A549 (cell line): ENCODE data around the gene ABCC5. TPM values are rescaled to one million over a fixed set of nuclear protein-coding genes. Genes with fewer than 3 reads are reported as not detected.

Experiments
- ATAC-seq, 2 experiments: fragments of 200-7000 bp in 1 of 2; fragments of >200 bp in 1 of 2; cut with Nextera tagmentation in 1 of 2; cut with Tn5 transposase in 1 of 2; 3 replicates each; pipeline versions ENCODE4 v1.8.0 to v1.9.1; 2018 to 2020; ENCODE audit warnings: mild to moderate bottlenecking in 1 of 2, moderate library complexity in 1 of 2
- CTCF ChIA-PET: fragments of 300-600 bp; sonication (Branson Sonifier 250); formaldehyde crosslinking; extraction: SDS; loops from one replicate; lab custom pipeline; 2021; ENCODE audit warnings: antibody characterized with exemption, inconsistent platforms; lab: Yijun Ruan, JAX
- POLR2A ChIA-PET: fragments of 350-600 bp; formaldehyde crosslinking; extraction: SDS; loops from one replicate; lab custom pipeline; 2021; ENCODE audit warnings: antibody characterized with exemption, inconsistent platforms; lab: Yijun Ruan, JAX
- DNase-seq, 2 experiments: peaks; one replicate each; pipeline versions ENCODE4 v3.0.0 to v3.0.0-alpha.2; 2011 to 2016; ENCODE audit warnings: low read depth in 1 of 2, low spot score in 1 of 2
- FAIRE-seq: peaks from 2 replicates; lab custom pipeline; 2011; peaks lifted over from hg19 to GRCh38; lab: Jason Lieb, UNC
- H3K27ac ChIP-seq, 2 experiments: fragments of >200 bp; sonication (Bioruptor Twin); formaldehyde crosslinking; 3 replicates each; pipeline ENCODE4 v1.5.1; 2016 to 2017
- H3K4me1 ChIP-seq: fragments of >200 bp; sonication (Bioruptor Twin); formaldehyde crosslinking; 3 replicates; pipeline ENCODE4 v1.6.1; 2016
- H3K4me2 ChIP-seq: fragments of >200 bp; sonication (Bioruptor Twin); formaldehyde crosslinking; 3 replicates; pipeline ENCODE4 v1.6.1; 2016
- H3K4me3 ChIP-seq: fragments of >200 bp; sonication (Bioruptor Twin); formaldehyde crosslinking; 3 replicates; pipeline ENCODE4 v1.5.1; 2016
- H3K9me3 ChIP-seq: fragments of >200 bp; sonication (Bioruptor Twin); formaldehyde crosslinking; 3 replicates; pipeline ENCODE4 v1.6.1; 2016
- BHLHE40 ChIP-seq: IDR thresholded peaks from 2 replicates; pipeline ENCODE4 v1.6.1; 2012; ENCODE audit warnings: low read depth, low read length, inconsistent platforms
- CBX2 ChIP-seq: fragments of 200-600 bp; sonication (generic); IDR thresholded peaks from 2 replicates; pipeline ENCODE4 v1.6.1; 2016; ENCODE audit warnings: low read depth, mild to moderate bottlenecking, borderline replicate concordance
- CEBPB ChIP-seq, 2 experiments: fragments of >200 bp in 1 of 2; sonication (Bioruptor Twin) in 1 of 2; formaldehyde crosslinking in 1 of 2; IDR thresholded peaks; 2 replicates each; pipeline ENCODE4 v1.6.1; 2012 to 2016
- CHD2 ChIP-seq: fragments of 150-350 bp; IDR thresholded peaks from 2 replicates; pipeline ENCODE4 v1.6.1; 2014; ENCODE audit warnings: low read length; ENCODE audit not compliant: partially characterized antibody
- CHD4 ChIP-seq: fragments of 200-600 bp; sonication (generic); IDR thresholded peaks from 2 replicates; pipeline ENCODE4 v1.6.1; 2016; ENCODE audit warnings: antibody characterized with exemption, mild to moderate bottlenecking, borderline replicate concordance
- EHMT2 ChIP-seq: fragments of 200-600 bp; sonication (generic); IDR thresholded peaks from 2 replicates; pipeline ENCODE4 v1.6.1; 2016; ENCODE audit warnings: antibody characterized with exemption, low read depth, mild to moderate bottlenecking, moderate library complexity
- ESRRA ChIP-seq: fragments of 150-350 bp; IDR thresholded peaks from 2 replicates; pipeline ENCODE4 v1.6.1; 2014; ENCODE audit warnings: mild to moderate bottlenecking, low read length, borderline replicate concordance
- FOSB ChIP-seq: fragments of 250-450 bp; sonication (Bioruptor Pico); IDR thresholded peaks from 2 replicates; pipeline ENCODE4 v1.5.0; 2020; ENCODE audit warnings: mild to moderate bottlenecking, moderate library complexity
- FOSL2 ChIP-seq, 2 experiments: fragments of 450-650 bp in 1 of 2; fragments of >200 bp in 1 of 2; sonication (Bioruptor Twin) in 1 of 2; formaldehyde crosslinking; IDR thresholded peaks; 2 replicates each; pipeline versions ENCODE4 v1.5.0 to v1.6.1; 2016 to 2020; ENCODE audit warnings: mild to moderate bottlenecking in 1 of 2, moderate library complexity in 1 of 2
- FOXS1 ChIP-seq: fragments of 250-450 bp; sonication (Bioruptor Pico); IDR thresholded peaks from 2 replicates; pipeline ENCODE4 v1.5.0; 2020; ENCODE audit warnings: mild to moderate bottlenecking, moderate library complexity
- GATA3 ChIP-seq: IDR thresholded peaks from 2 replicates; pipeline ENCODE4 v1.6.1; 2012; ENCODE audit warnings: borderline replicate concordance
- HDAC2 ChIP-seq: fragments of 200-600 bp; sonication (generic); IDR thresholded peaks from 2 replicates; pipeline ENCODE4 v1.6.1; 2016
- HOXB5 ChIP-seq: fragments of 250-450 bp; sonication (Bioruptor Pico); IDR thresholded peaks from 2 replicates; pipeline ENCODE4 v1.5.0; 2020; ENCODE audit warnings: mild to moderate bottlenecking, moderate library complexity
- JUN ChIP-seq, 2 experiments: fragments of >200 bp; sonication (Bioruptor Twin); formaldehyde crosslinking; IDR thresholded peaks; 2 replicates in 1 of 2; 3 replicates in 1 of 2; pipeline ENCODE4 v1.6.1; 2016 to 2017
- KDM1A ChIP-seq: fragments of 200-600 bp; sonication (generic); IDR thresholded peaks from 2 replicates; pipeline ENCODE4 v1.6.1; 2016; ENCODE audit warnings: low read depth, mild to moderate bottlenecking
- KDM5A ChIP-seq: fragments of 200-600 bp; sonication (generic); IDR thresholded peaks from 2 replicates; pipeline ENCODE4 v1.6.1; 2016; ENCODE audit warnings: antibody characterized with exemption, mild to moderate bottlenecking
- MAZ ChIP-seq: fragments of 150-350 bp; IDR thresholded peaks from 2 replicates; pipeline ENCODE4 v1.6.1; 2014; ENCODE audit warnings: antibody characterized with exemption, low read depth, low read length, borderline replicate concordance
- NFE2L2 ChIP-seq: fragments of 150-350 bp; conservative IDR thresholded peaks from 2 replicates; pipeline ENCODE4 v1.6.1; 2014; ENCODE audit warnings: low read length
- NPAS2 ChIP-seq: fragments of 250-450 bp; sonication (Bioruptor Pico); IDR thresholded peaks from 2 replicates; pipeline ENCODE4 v1.8.0; 2022; ENCODE audit warnings: mild to moderate bottlenecking, moderate library complexity, borderline replicate concordance
- NR3C1 ChIP-seq: fragments of >200 bp; sonication (Bioruptor Twin); formaldehyde crosslinking; IDR thresholded peaks from 3 replicates; pipeline ENCODE4 v1.6.1; 2017
- POLR2AphosphoS2 ChIP-seq: conservative IDR thresholded peaks from 2 replicates; pipeline ENCODE4 v1.6.1; 2012; ENCODE audit warnings: low read length, improper control_type of control experiment, inconsistent platforms
- RAD21 ChIP-seq, 2 experiments: fragments of >200 bp in 1 of 2; sonication (Bioruptor Twin) in 1 of 2; formaldehyde crosslinking in 1 of 2; IDR thresholded peaks in 1 of 2; conservative IDR thresholded peaks in 1 of 2; 2 replicates in 1 of 2; 3 replicates in 1 of 2; pipeline ENCODE4 v1.6.1; 2012 to 2018; ENCODE audit warnings: inconsistent platforms in 1 of 2
- RARB ChIP-seq: fragments of 250-450 bp; sonication (Bioruptor Pico); IDR thresholded peaks from 2 replicates; pipeline ENCODE4 v1.8.0; 2021; ENCODE audit warnings: mild to moderate bottlenecking, moderate library complexity
- RCOR1 ChIP-seq: fragments of 150-350 bp; IDR thresholded peaks from 2 replicates; pipeline ENCODE4 v1.6.1; 2014; ENCODE audit warnings: antibody characterized with exemption, low read length, low read depth
- RFX5 ChIP-seq: fragments of 450-650 bp; IDR thresholded peaks from 2 replicates; pipeline ENCODE4 v1.7.1; 2014; ENCODE audit warnings: antibody characterized with exemption, mild to moderate bottlenecking, moderate library complexity
- SMC3 ChIP-seq: fragments of >200 bp; sonication (Bioruptor Twin); formaldehyde crosslinking; IDR thresholded peaks from 3 replicates; pipeline ENCODE4 v1.6.1; 2018; ENCODE audit warnings: inconsistent platforms
- SREBF2 ChIP-seq: fragments of 450-650 bp; IDR thresholded peaks from 2 replicates; pipeline ENCODE4 v1.6.1; 2014; ENCODE audit warnings: mild to moderate bottlenecking, moderate library complexity
- TP53 ChIP-seq: fragments of 250-450 bp; sonication (Bioruptor Pico); IDR thresholded peaks from 2 replicates; pipeline ENCODE4 v1.5.0; 2021; ENCODE audit warnings: mild to moderate bottlenecking, moderate library complexity
- ZC3H11A ChIP-seq: fragments of 450-650 bp; IDR thresholded peaks from 2 replicates; pipeline ENCODE4 v1.6.1; 2014; ENCODE audit warnings: antibody characterized with exemption, mild to moderate bottlenecking
- ZNF302 ChIP-seq: fragments of 250-450 bp; sonication (Bioruptor Pico); IDR thresholded peaks from 2 replicates; pipeline ENCODE4 v1.9.0; 2021; ENCODE audit warnings: inconsistent platforms, mild to moderate bottlenecking, moderate library complexity
- ZSCAN20 ChIP-seq: fragments of 250-450 bp; sonication (Bioruptor Pico); IDR thresholded peaks from 2 replicates; pipeline ENCODE4 v1.8.0; 2022; ENCODE audit warnings: mild to moderate bottlenecking, moderate library complexity
- WGBS: methylation state at CpG from one replicate; pipeline ENCODE4 v1.1.6; 2017; ENCODE audit errors: missing lambda C conversion rate; 5-methylcytosine and 5-hydroxymethylcytosine counted together
- polyA minus RNA-seq: library from RNA; depleted of rRNA, polyadenylated mRNA; stranded (reverse); fragments of >200 nt; gene quantifications from 2 replicates; pipeline ENCODE4 v1.2.3, GENCODE V29; 2011; rRNA and poly(A)+ RNA removed
- polyA plus RNA-seq, 4 experiments: library from polyadenylated mRNA; depleted of rRNA in 3 of 4; stranded (reverse); fragments of >200 nt; fragmentation: RNase III in 1 of 4; extraction: RNeasy Plus Mini Kit Qiagen cat#74134 plus additional on column Dnase treatment in 1 of 4; gene quantifications; 2 replicates in 3 of 4; 3 replicates in 1 of 4; pipeline ENCODE4 v1.2.3, GENCODE V29; 2011 to 2017
- TF ChIP-seq, protein P1 (sequence below): fragments of 250-450 bp; sonication (Bioruptor Pico); IDR thresholded peaks from 2 replicates; pipeline ENCODE4 v1.5.0; 2021; ENCODE audit warnings: mild to moderate bottlenecking, moderate library complexity, borderline replicate concordance
- TF ChIP-seq, protein P2 (sequence below): fragments of 200-600 bp; sonication (generic); IDR thresholded peaks from 2 replicates; pipeline ENCODE4 v1.6.1; 2016; ENCODE audit warnings: antibody characterized with exemption, mild to moderate bottlenecking, moderate library complexity
- TF ChIP-seq, protein P3 (sequence below): IDR thresholded peaks from 2 replicates; pipeline ENCODE4 v1.6.1; 2012

The ABCC5 gene
- 19.1 and 20.7 TPM in 2 replicates for polyA plus RNA-seq (2011; rRNA removed)
- 9.4 and 10.1 TPM in 2 replicates for polyA plus RNA-seq (2012; cell fraction: cytosol; rRNA removed)
- 30.4 and 44.7 TPM in 2 replicates for polyA plus RNA-seq (2012; cell fraction: nucleus; rRNA removed)
- 13.3 to 15.5 TPM (median 14.2 TPM) in 3 replicates for polyA plus RNA-seq (2017; fragmentation: RNase III; extraction: RNeasy Plus Mini Kit Qiagen cat#74134 plus additional on column Dnase treatment)
- 11.5 and 13.9 TPM in 2 replicates for polyA minus RNA-seq

DNA sequence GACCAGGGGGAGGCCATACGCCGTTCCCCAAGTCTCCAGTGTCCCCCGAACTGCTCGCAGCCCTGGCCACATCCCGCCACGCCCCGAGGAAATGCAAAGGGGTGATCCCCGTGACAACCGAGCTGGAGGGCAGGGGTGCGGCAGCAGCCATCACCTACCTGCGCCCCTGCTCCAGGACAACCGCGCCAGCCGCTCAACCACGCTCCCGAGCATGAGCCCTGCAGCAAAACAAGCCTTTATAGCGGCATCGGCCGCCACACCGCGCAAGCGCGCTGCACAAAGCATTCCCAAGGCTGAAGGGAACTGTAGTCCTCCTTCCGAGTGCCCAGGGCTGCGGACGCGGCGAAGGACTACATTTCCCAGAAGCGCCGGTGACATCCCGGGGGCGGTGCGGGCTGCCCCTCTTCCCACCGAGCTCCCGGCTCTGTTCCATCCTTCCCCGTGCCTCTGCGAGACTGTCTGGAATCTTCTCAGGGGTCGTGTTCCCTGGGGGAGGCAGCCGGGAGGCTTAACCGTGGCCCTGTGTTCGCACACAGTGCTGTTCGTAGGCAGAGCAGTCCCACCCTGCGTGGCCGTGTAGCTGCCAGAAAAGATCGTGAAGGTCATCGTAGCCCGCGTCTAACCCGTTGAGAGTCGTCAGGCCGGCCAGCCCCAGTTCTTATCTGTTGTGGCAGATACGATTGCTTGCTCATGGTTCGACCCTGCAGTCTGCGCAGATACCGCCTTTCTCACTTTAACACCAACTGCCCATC, at the start of gene ABCC5:
Gene ABCC5 (minus strand): TSS at position 213 of the 752 bp plus-strand sequence. CDS start 3,492 bp downstream, outside the sequence.
- peaks cover 9% of the 10 kb centered on the region; the same call in 2 of the 3 replicates for H3K4me1 ChIP-seq
- FAIRE-seq = no peak
- peak within 1 kb of the TSS; percentile 98 for H3K4me2 ChIP-seq
- DNase-seq = peak; percentile 86
- ChIA-PET CTCF (interaction anchor here (0.6 to 1.7 kb wide), 29 partner anchors 11 to 248 kb away, joined by 3 to 25 read pairs (median 4); partner anchors contain the start of genes HTR3C and PARL), POLR2A (interaction anchor here (0.6 to 1.0 kb wide), 2 partner anchors 24 to 93 kb away, joined by 6 read pairs; no protein-coding TSS in a partner anchor)
- ATAC-seq = peak; percentile 98 to 99
- no peaks in the 10 kb centered on the region for H3K9me3 ChIP-seq
- peak within 1 kb of the TSS; percentile 93 for H3K4me3 ChIP-seq
- H3K27ac ChIP-seq = peak within 1 kb of the TSS; percentile 89 to 98
- WGBS = 2% methylated on average over 29 of the region's 55 CpGs
- TF ChIP-seq KDM1A (no peak), NPAS2 (CRISPR knock-in tag) (no peak), RARB (no peak), EHMT2 (no peak), NR3C1 (no peak), RAD21 (conservative IDR thresholded peaks at IDR 0.05 in 1 of 2, IDR thresholded peaks at IDR 0.05 in 1 of 2) (0 out of 5 replicates have a peak, but pooled peaks of 1 of the 2 experiments have one; percentile 7), JUN (IDR thresholded peaks at IDR 0.05) (peak in 1 of 2 experiments; percentile 40; a peak in 2 of 5 replicates), TP53 (CRISPR knock-in tag) (no peak), FOXS1 (CRISPR knock-in tag) (no peak), HOXB5 (CRISPR knock-in tag) (no peak), RFX5 (no peak), ESRRA (no peak), ZC3H11A (no peak), MAZ (no peak), CBX2 (no peak), SMC3 (no peak), SREBF2 (no peak), RCOR1 (no peak), NFE2L2 (no peak), ZNF302 (CRISPR knock-in tag) (no peak), GATA3 (no peak), FOSL2 (IDR thresholded peaks at IDR 0.05) (no peak), FOSL2 (CRISPR knock-in tag; IDR thresholded peaks at IDR 0.05) (no peak), CEBPB (IDR thresholded peaks at IDR 0.05) (no peak), ZSCAN20 (CRISPR knock-in tag) (no peak), HDAC2 (no peak), CHD2 (no peak), FOSB (CRISPR knock-in tag) (no peak), POLR2AphosphoS2 (no peak), KDM5A (peak; percentile 81), CHD4 (no peak), BHLHE40 (no peak)
- TF ChIP-seq, protein P1, sequence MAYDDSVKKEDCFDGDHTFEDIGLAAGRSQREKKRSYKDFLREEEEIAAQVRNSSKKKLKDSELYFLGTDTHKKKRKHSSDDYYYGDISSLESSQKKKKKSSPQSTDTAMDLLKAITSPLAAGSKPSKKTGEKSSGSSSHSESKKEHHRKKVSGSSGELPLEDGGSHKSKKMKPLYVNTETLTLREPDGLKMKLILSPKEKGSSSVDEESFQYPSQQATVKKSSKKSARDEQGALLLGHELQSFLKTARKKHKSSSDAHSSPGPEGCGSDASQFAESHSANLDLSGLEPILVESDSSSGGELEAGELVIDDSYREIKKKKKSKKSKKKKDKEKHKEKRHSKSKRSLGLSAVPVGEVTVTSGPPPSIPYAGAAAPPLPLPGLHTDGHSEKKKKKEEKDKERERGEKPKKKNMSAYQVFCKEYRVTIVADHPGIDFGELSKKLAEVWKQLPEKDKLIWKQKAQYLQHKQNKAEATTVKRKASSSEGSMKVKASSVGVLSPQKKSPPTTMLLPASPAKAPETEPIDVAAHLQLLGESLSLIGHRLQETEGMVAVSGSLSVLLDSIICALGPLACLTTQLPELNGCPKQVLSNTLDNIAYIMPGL (CRISPR knock-in tag) = no peak
- TF ChIP-seq, protein P2, sequence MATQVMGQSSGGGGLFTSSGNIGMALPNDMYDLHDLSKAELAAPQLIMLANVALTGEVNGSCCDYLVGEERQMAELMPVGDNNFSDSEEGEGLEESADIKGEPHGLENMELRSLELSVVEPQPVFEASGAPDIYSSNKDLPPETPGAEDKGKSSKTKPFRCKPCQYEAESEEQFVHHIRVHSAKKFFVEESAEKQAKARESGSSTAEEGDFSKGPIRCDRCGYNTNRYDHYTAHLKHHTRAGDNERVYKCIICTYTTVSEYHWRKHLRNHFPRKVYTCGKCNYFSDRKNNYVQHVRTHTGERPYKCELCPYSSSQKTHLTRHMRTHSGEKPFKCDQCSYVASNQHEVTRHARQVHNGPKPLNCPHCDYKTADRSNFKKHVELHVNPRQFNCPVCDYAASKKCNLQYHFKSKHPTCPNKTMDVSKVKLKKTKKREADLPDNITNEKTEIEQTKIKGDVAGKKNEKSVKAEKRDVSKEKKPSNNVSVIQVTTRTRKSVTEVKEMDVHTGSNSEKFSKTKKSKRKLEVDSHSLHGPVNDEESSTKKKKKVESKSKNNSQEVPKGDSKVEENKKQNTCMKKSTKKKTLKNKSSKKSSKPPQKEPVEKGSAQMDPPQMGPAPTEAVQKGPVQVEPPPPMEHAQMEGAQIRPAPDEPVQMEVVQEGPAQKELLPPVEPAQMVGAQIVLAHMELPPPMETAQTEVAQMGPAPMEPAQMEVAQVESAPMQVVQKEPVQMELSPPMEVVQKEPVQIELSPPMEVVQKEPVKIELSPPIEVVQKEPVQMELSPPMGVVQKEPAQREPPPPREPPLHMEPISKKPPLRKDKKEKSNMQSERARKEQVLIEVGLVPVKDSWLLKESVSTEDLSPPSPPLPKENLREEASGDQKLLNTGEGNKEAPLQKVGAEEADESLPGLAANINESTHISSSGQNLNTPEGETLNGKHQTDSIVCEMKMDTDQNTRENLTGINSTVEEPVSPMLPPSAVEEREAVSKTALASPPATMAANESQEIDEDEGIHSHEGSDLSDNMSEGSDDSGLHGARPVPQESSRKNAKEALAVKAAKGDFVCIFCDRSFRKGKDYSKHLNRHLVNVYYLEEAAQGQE = no peak
- TF ChIP-seq, protein P3, sequence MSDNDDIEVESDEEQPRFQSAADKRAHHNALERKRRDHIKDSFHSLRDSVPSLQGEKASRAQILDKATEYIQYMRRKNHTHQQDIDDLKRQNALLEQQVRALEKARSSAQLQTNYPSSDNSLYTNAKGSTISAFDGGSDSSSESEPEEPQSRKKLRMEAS = peak; percentile 38; the same call in 1 of the 2 replicates
